ENCODE data around the gene NRBF2. TPM values are rescaled to one million over a fixed set of nuclear protein-coding genes. Genes with fewer than 3 reads are reported as not detected.
A peak's percentile ranks its signal among the peaks of the same experiment; 100 is the strongest.

The NRBF2 gene
- total RNA-seq, 1 experiment from 2014 or later = 44.9 TPM

DNA sequence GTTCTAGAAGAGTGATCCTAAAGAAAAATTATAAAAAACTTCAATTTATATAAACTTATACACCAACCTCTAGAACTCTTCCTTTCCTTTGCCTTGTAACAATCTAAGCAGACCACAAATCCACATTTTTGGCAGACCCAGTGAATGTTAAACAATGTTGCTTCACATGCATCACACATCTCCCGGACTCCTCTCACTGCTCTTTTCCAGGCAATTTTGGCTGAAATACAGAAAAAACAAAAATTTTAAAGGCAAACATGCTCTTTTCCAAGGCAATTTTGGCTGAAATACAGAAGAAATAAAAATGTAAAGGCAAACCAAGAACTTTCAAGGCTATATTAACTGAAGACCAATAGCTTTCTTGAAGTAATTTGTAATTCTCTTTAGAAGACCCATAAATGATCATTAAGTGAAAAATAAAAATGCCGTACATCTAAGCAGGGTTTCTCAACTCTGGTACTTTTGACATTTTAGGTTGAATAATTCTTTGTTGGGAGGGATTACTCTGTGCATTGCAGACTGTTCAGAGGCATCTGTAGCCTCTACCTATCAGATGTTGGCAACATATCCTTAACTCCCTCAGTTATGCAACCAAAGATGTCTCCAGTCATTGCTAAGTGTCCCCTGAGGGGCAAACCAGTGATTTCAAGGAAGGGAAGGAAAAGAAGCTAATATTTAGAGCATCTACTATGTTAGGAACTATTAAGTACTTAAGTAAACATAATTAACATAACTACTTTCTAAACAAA lies 64.4 kb downstream of the NRBF2 start:
- Mint-ChIP-seq H3K4me3 (ENCODE audit: unreplicated experiment) (no peak overlapping the region), H3K4me1 (ENCODE audit: insufficient read depth, unreplicated experiment) (peaks cover 9% of the 10 kb centered on the region), H3K27ac (ENCODE audit: low read depth, unreplicated experiment) (no peak overlapping the region), H3K27me3 (ENCODE audit: insufficient read depth, unreplicated experiment) (no peaks in the 10 kb centered on the region), H3K9me3 (ENCODE audit: unreplicated experiment) (no peaks in the 10 kb centered on the region), H3K36me3 (ENCODE audit: insufficient read depth, unreplicated experiment) (peaks cover 83% of the 10 kb centered on the region)
- DNase-seq (ENCODE audit: unreplicated experiment) = peak; percentile 61
- intact Hi-C loops (cut with micrococcal nuclease) = no loop called here
- BruUV-seq (replicated peaks) = no TSS peak
- POLR2A ChIA-PET = interaction anchor here (0.9 kb wide), 1 partner anchor 433 kb away, joined by 3 read pairs; no protein-coding TSS in a partner anchor
- CTCF ChIA-PET = interaction anchor here (0.6 to 1.2 kb wide), 4 partner anchors 14 to 523 kb away, joined by 3 to 9 read pairs (median 5); no protein-coding TSS in a partner anchor
- no peak for TF ChIP-seq CTCF (IDR thresholded peaks at IDR 0.05; ENCODE audit: unreplicated experiment)

DNA sequence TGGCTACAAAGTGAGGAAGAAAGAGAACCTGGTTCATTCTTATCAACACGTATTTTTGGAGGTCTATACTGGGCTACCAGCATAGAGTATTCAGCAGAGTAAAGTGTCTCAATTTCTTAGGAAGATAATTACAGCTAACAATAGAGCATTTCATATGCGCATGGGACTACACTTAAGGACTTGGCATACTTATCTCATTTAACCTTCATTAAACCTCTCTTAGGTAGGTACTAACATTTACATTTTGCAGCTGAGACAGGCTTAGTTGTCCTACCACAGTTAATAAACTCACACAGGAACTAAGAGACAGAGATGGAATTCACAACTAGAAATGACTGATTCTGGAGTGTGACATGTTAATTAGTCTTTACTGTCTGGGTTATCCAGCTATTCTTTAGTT lies 66.6 kb downstream of the NRBF2 start:
- no peak for TF ChIP-seq CTCF (IDR thresholded peaks at IDR 0.05; ENCODE audit: unreplicated experiment)
- no peaks in the 10 kb centered on the region for H3K27me3 Mint-ChIP-seq (ENCODE audit: insufficient read depth, unreplicated experiment)
- DNase-seq (ENCODE audit: unreplicated experiment) = no peak
- ChIA-PET CTCF (interaction anchor here (0.6 to 1.9 kb wide), 4 partner anchors 33 to 517 kb away, joined by 3 to 8 read pairs (median 4); no protein-coding TSS in a partner anchor), POLR2A (interaction anchor here (0.8 to 1.3 kb wide), 3 partner anchors 13 to 70 kb away, joined by 3 to 4 read pairs (median 3); no protein-coding TSS in a partner anchor)
- H3K36me3 Mint-ChIP-seq (ENCODE audit: insufficient read depth, unreplicated experiment) = peaks cover 66% of the 10 kb centered on the region
- no TSS peak for BruUV-seq (replicated peaks)
- no peaks in the 10 kb centered on the region for H3K9me3 Mint-ChIP-seq (ENCODE audit: unreplicated experiment)
- H3K4me1 Mint-ChIP-seq (ENCODE audit: insufficient read depth, unreplicated experiment) = peaks cover 9% of the 10 kb centered on the region
- H3K4me3 Mint-ChIP-seq (ENCODE audit: unreplicated experiment) = no peak overlapping the region
- H3K27ac Mint-ChIP-seq (ENCODE audit: low read depth, unreplicated experiment) = peak overlapping the region; percentile 4
- intact Hi-C loops (cut with micrococcal nuclease) = no loop called here

DNA sequence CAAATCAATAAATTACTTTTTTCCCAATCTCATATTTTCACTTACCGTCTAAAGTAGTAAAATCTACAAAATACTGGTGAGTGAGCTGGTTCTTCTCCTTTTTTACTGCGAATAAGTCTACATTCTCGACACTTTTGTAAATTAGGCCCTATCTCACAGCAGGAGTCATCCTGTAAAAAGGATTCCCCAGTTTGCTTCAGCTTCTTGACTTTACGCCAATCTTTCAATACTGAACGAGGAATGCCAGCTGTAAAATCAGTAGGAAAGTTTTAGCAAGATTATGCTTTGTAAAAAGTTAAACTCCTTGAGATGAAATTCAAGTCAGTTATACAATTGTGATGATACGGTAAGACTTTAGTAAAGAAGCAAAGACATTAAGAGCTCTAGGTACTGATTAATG lies 67.3 kb downstream of the NRBF2 start:
- no peak for DNase-seq (ENCODE audit: unreplicated experiment)
- POLR2A ChIA-PET = interaction anchor here (0.7 to 1.8 kb wide), 3 partner anchors 34 to 429 kb away, joined by 3 to 7 read pairs (median 3); no protein-coding TSS in a partner anchor
- BruUV-seq (replicated peaks) = no TSS peak
- H3K27ac Mint-ChIP-seq (ENCODE audit: low read depth, unreplicated experiment) = no peak overlapping the region
- no peaks in the 10 kb centered on the region for H3K27me3 Mint-ChIP-seq (ENCODE audit: insufficient read depth, unreplicated experiment)
- H3K4me1 Mint-ChIP-seq (ENCODE audit: insufficient read depth, unreplicated experiment) = peaks cover 9% of the 10 kb centered on the region
- TF ChIP-seq CTCF (IDR thresholded peaks at IDR 0.05; ENCODE audit: unreplicated experiment) = no peak
- no peak overlapping the region for H3K4me3 Mint-ChIP-seq (ENCODE audit: unreplicated experiment)
- H3K9me3 Mint-ChIP-seq (ENCODE audit: unreplicated experiment) = no peaks in the 10 kb centered on the region
- intact Hi-C loops (cut with micrococcal nuclease) = no loop called here
- peaks cover 64% of the 10 kb centered on the region for H3K36me3 Mint-ChIP-seq (ENCODE audit: insufficient read depth, unreplicated experiment)
- CTCF ChIA-PET = interaction anchor here (0.5 to 1.9 kb wide), 8 partner anchors 17 to 520 kb away, joined by 3 to 8 read pairs (median 3); no protein-coding TSS in a partner anchor

DNA sequence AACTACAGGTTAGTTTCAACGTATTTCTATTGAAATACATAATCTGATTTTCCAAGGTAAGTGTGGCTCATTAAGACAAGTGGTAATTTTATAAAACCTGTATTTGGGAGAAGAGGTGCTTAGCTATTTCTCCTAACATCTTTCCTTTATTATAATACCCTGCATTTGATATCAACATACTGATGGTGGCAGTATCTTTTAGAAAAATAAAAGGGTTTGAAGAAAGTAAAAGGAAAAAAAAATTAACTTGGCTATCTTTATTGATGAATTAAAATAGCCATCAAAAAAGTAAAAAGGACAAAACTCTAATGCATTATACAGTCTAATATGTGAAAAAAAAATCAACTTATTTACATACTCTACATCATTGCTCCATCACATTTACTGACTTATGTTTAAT lies 68.0 kb downstream of the NRBF2 start:
- intact Hi-C loops (cut with micrococcal nuclease) = no loop called here
- peaks cover 65% of the 10 kb centered on the region for H3K36me3 Mint-ChIP-seq (ENCODE audit: insufficient read depth, unreplicated experiment)
- no TSS peak for BruUV-seq (replicated peaks)
- no peaks in the 10 kb centered on the region for H3K27me3 Mint-ChIP-seq (ENCODE audit: insufficient read depth, unreplicated experiment)
- no peak for TF ChIP-seq CTCF (IDR thresholded peaks at IDR 0.05; ENCODE audit: unreplicated experiment)
- H3K4me1 Mint-ChIP-seq (ENCODE audit: insufficient read depth, unreplicated experiment) = peaks cover 9% of the 10 kb centered on the region
- POLR2A ChIA-PET = interaction anchor here (0.7 to 1.8 kb wide), 2 partner anchors 66 to 429 kb away, joined by 3 to 7 read pairs; no protein-coding TSS in a partner anchor
- DNase-seq (ENCODE audit: unreplicated experiment) = no peak
- CTCF ChIA-PET = interaction anchor here (0.5 to 1.9 kb wide), 8 partner anchors 16 to 520 kb away, joined by 3 to 8 read pairs (median 3); no protein-coding TSS in a partner anchor
- H3K27ac Mint-ChIP-seq (ENCODE audit: low read depth, unreplicated experiment) = no peak overlapping the region
- no peak overlapping the region for H3K4me3 Mint-ChIP-seq (ENCODE audit: unreplicated experiment)
- H3K9me3 Mint-ChIP-seq (ENCODE audit: unreplicated experiment) = no peaks in the 10 kb centered on the region
